Right forelimb (tissue), 1 donor: ENCODE data around the gene SUDS3.
A peak's percentile ranks its signal among the peaks of the same experiment; 100 is the strongest.
"Not testable (repeated sequence)": the region's sequence is repeated elsewhere in the genome, so short reads cannot be mapped to it uniquely, and the experiment has no call there.

Source experiments
- DNase-seq: peaks from one replicate; pipeline ENCODE4 v3.0.0-alpha.2; 2018

SUDS3 gene

GRCh38 chr12:118398524-118398923, 22.2 kb downstream of the SUDS3 start:
- no peak for DNase-seq

- no peak for DNase-seq
These were observed 22.6 kb downstream of the SUDS3 start for GRCh38 chr12:118398940-118399339.

- no peak for DNase-seq
These were observed 25.9 kb downstream of the SUDS3 start for GRCh38 chr12:118402251-118402650.

- peak; percentile 49 for DNase-seq
These were observed 28.6 kb downstream of the SUDS3 start for GRCh38 chr12:118404876-118405521.

- not testable (repeated sequence) for DNase-seq
These were observed 31.9 kb downstream of the SUDS3 start for GRCh38 chr12:118408241-118408640.

GRCh38 chr12:118409834-118410233, 33.5 kb downstream of the SUDS3 start:
- no peak for DNase-seq

GRCh38 chr12:118417942-118418341, 41.6 kb downstream of the SUDS3 start:
- DNase-seq: no peak

GRCh38 chr12:118418385-118419057, 42.2 kb downstream of the SUDS3 start:
- no peak for DNase-seq

- no peak for DNase-seq
These were observed 44.3 kb downstream of the SUDS3 start for GRCh38 chr12:118420673-118421072.

- DNase-seq: no peak
These were observed 48.5 kb downstream of the SUDS3 start for GRCh38 chr12:118424884-118425283.

GRCh38 chr12:118425364-118425763, 49.0 kb downstream of the SUDS3 start:
- no peak for DNase-seq

- DNase-seq: no peak
These were observed 51.5 kb downstream of the SUDS3 start for GRCh38 chr12:118427819-118428218.

GRCh38 chr12:118428643-118429042, 52.3 kb downstream of the SUDS3 start:
- DNase-seq: no peak

GRCh38 chr12:118429688-118430383, 53.5 kb downstream of the SUDS3 start:
- DNase-seq: no peak

GRCh38 chr12:118430516-118430915, 54.2 kb downstream of the SUDS3 start:
- DNase-seq: no peak

- DNase-seq: no peak
These were observed 56.6 kb downstream of the SUDS3 start for GRCh38 chr12:118432812-118433545.

- no peak for DNase-seq
These were observed 59.8 kb downstream of the SUDS3 start for GRCh38 chr12:118436002-118436730.

GRCh38 chr12:118436986-118437385, 60.6 kb downstream of the SUDS3 start:
- DNase-seq: no peak

- DNase-seq: no peak
These were observed 62.7 kb downstream of the SUDS3 start for GRCh38 chr12:118439068-118439467.

GRCh38 chr12:118446247-118446646, 69.9 kb downstream of the SUDS3 start:
- DNase-seq: no peak

GRCh38 chr12:118447181-118447580, 70.8 kb downstream of the SUDS3 start:
- no peak for DNase-seq

- DNase-seq: no peak
These were observed 72.0 kb downstream of the SUDS3 start for GRCh38 chr12:118448341-118448740.

GRCh38 chr12:118455327-118455726, 79.0 kb downstream of the SUDS3 start:
- no peak for DNase-seq
